Upper lobe of left lung (tissue), 6 donors: ENCODE measurements around the gene MED27. TPM values are rescaled to one million over a fixed set of nuclear protein-coding genes. Genes with fewer than 3 reads are reported as not detected.

ENCODE experiments used
- ATAC-seq, 2 donors: fragments of 200-7000 bp; cut with Tn5 transposase; one replicate each; pipeline ENCODE4 v1.9.1; 2022; ENCODE audit warnings: mild to moderate bottlenecking in 2 of 2, moderate library complexity in 2 of 2; ENCODE audit not compliant: low FRiP score in 2 of 2
- DNase-seq, 2 donors: peaks; one replicate each; pipeline ENCODE4 v3.0.0-alpha.2; 2019 to 2020
- H3K27ac ChIP-seq, 4 donors: fragments of 200-600 bp; sonication (generic); one replicate each; pipeline ENCODE4 v1.5.1; 2016 to 2019
- H3K27me3 ChIP-seq, 4 donors: fragments of 200-600 bp; sonication (generic); one replicate each; pipeline ENCODE4 v1.5.1; 2017 to 2019
- H3K36me3 ChIP-seq, 4 donors: fragments of 200-600 bp; sonication (generic); one replicate each; pipeline ENCODE4 v1.5.1; 2016 to 2019
- H3K4me1 ChIP-seq, 4 donors: fragments of 200-600 bp; sonication (generic); one replicate each; pipeline ENCODE4 v1.5.1; 2018 to 2019
- H3K4me3 ChIP-seq, 4 donors: fragments of 200-600 bp; sonication (generic); one replicate each; pipeline ENCODE4 v1.5.1; 2017 to 2019; ENCODE audit warnings: mild to moderate bottlenecking in 2 of 4, moderate library complexity in 1 of 4
- H3K9me3 ChIP-seq, 4 donors: fragments of 200-600 bp; sonication (generic); one replicate each; pipeline ENCODE4 v1.5.1; 2018 to 2019
- CTCF ChIP-seq, 6 experiments: fragments of 450-650 bp in 4 of 6; fragments of 200-600 bp in 2 of 6; sonication (generic) in 2 of 6; IDR thresholded peaks; one replicate each; pipeline ENCODE4 v1.5.1; 2016 to 2019; ENCODE audit warnings: antibody characterized with exemption in 6 of 6
- EP300 ChIP-seq, 4 donors: sonication (generic); formaldehyde crosslinking; IDR thresholded peaks; one replicate each; pipeline ENCODE4 v1.5.1; 2017; ENCODE audit warnings: antibody characterized with exemption in 4 of 4, control low read depth in 2 of 4
- POLR2A ChIP-seq, 4 donors: fragments of 450-650 bp; IDR thresholded peaks; one replicate each; pipeline ENCODE4 v1.5.1; 2016 to 2017; ENCODE audit warnings: antibody characterized with exemption in 4 of 4, mild to moderate bottlenecking in 2 of 4
- POLR2AphosphoS5 ChIP-seq, 2 donors: sonication (generic); formaldehyde crosslinking; IDR thresholded peaks; one replicate each; pipeline ENCODE4 v1.5.1; 2017; ENCODE audit warnings: antibody characterized with exemption in 2 of 2
- WGBS, 2 donors: methylation state at CpG; one replicate each; pipeline ENCODE4 v1.1.5; 2017 to 2018; 5-methylcytosine and 5-hydroxymethylcytosine counted together
- total RNA-seq, 6 donors: library from RNA; depleted of rRNA in 4 of 6; stranded (reverse); fragments of >200 nt in 4 of 6; gene quantifications; one replicate each; pipeline versions ENCODE4 v1.1.0 to v1.2.1, GENCODE V29; 2016 to 2021
- donor health status: DM: no; HTN: no; CAD: no; lungs with moderate emphysema.
- donor health status: DM: no; HTN: yes; CAD: no; lungs with severe emphysema.

MED27 gene
- total RNA-seq, 6 donors from 2014 or later = 4.9 to 24.2 (median 17.1) TPM

GRCh38 chr9:131848570-131849160 lies 231.0 kb downstream of the MED27 start:
- no peak for ATAC-seq

DNA sequence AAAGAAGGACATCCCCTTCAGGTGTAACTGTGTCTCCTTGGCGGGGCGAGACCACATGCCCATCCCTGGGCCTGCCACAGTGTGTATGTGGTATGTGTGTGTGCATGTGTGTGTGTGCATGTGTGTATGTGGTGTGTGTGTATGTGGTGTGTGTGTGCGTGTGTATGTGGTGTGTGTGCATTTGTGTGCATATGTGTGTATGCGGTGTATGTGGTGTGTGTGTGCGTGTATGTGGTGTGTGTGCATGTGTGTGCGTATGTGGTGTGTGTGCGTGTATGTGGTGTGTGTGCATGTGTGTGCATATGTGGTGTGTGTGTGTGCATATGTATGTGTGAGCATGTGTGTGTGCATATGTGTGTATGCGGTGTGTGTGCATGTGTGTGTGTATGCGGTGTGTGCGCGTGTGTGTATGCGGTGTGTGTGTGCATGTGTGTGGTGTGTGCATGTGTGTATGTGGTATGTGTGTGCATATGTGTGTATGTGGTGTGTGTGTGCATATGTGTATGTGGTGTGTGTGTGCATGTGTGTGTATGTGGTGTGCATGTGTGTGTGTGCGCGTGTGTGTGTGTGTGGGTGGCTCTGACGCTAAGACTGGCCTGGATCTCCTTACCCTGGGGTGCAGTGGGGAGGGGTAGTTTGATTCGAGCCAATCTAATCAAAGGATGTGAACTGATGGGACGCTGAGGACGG lies 231.9 kb downstream of the MED27 start:
- no peak for ATAC-seq
- Histone ChIP-seq H3K27ac (no peak overlapping the region), H3K4me3 (no peak overlapping the region), H3K9me3 (no peaks in the 10 kb centered on the region), H3K36me3 (no peaks in the 10 kb centered on the region), H3K27me3 (no peaks in the 10 kb centered on the region), H3K4me1 (no peaks in the 10 kb centered on the region)
- 83 to 94% methylated on average over 18 of the region's 18 CpGs for WGBS, 2 donors
- no peak for DNase-seq
- TF ChIP-seq POLR2AphosphoS5 (IDR thresholded peaks at IDR 0.05) = no peak
- TF ChIP-seq EP300 (IDR thresholded peaks at IDR 0.05) = no peak
- TF ChIP-seq POLR2A (IDR thresholded peaks at IDR 0.05) = no peak
- TF ChIP-seq CTCF (IDR thresholded peaks at IDR 0.05) = no peak

More at GRCh38 chr9:131848570-131849160, 231.0 kb downstream of the MED27 start:
- 80 to 85% methylated on average over 35 of the region's 35 CpGs for WGBS, 2 donors
- DNase-seq = no peak
- Histone ChIP-seq H3K27me3 (no peaks in the 10 kb centered on the region), H3K36me3 (no peaks in the 10 kb centered on the region), H3K9me3 (no peaks in the 10 kb centered on the region), H3K4me3 (no peak overlapping the region), H3K4me1 (no peaks in the 10 kb centered on the region), H3K27ac (no peak overlapping the region)
- no peak for TF ChIP-seq EP300 (IDR thresholded peaks at IDR 0.05)
- TF ChIP-seq POLR2A (IDR thresholded peaks at IDR 0.05) = no peak
- TF ChIP-seq CTCF (IDR thresholded peaks at IDR 0.05) = no peak
- no peak for TF ChIP-seq POLR2AphosphoS5 (IDR thresholded peaks at IDR 0.05)

GRCh38 chr9:131845305-131846298 lies 234.1 kb downstream of the MED27 start:
- no peaks in the 10 kb centered on the region for H3K4me1 ChIP-seq
- DNase-seq (no peak), ATAC-seq (no peak)
- H3K27me3 ChIP-seq = no peaks in the 10 kb centered on the region
- no peaks in the 10 kb centered on the region for H3K36me3 ChIP-seq
- H3K4me3 ChIP-seq = no peak overlapping the region
- 86 to 88% methylated on average over 29 of the region's 29 CpGs for WGBS, 2 donors
- H3K9me3 ChIP-seq = no peaks in the 10 kb centered on the region
- TF ChIP-seq CTCF (IDR thresholded peaks at IDR 0.05) (no peak), POLR2A (IDR thresholded peaks at IDR 0.05) (no peak), POLR2AphosphoS5 (IDR thresholded peaks at IDR 0.05) (no peak), EP300 (IDR thresholded peaks at IDR 0.05) (no peak)
- H3K27ac ChIP-seq = no peak overlapping the region

- 93% methylated on average over 4 of the region's 4 CpGs for WGBS, 2 donors
- no peak for DNase-seq
- TF ChIP-seq POLR2AphosphoS5 (IDR thresholded peaks at IDR 0.05) (no peak), EP300 (IDR thresholded peaks at IDR 0.05) (no peak)
- ATAC-seq = no peak
- Histone ChIP-seq H3K9me3 (no peaks in the 10 kb centered on the region), H3K36me3 (no peaks in the 10 kb centered on the region), H3K27me3 (no peaks in the 10 kb centered on the region), H3K4me1 (no peaks in the 10 kb centered on the region), H3K27ac (no peak overlapping the region), H3K4me3 (no peak overlapping the region)
These were observed 234.9 kb downstream of the MED27 start for GRCh38 chr9:131844745-131845118.
